NCI-H1930 (cell line): ENCODE results near the gene TCEAL3.
"Not testable (repeated sequence)": the region's sequence is repeated elsewhere in the genome, so short reads cannot be mapped to it uniquely, and the experiment has no call there.

Experiments
- DNase-seq, 2 experiments: peaks; one replicate each; lab custom pipeline; 2025; lab: John Stamatoyannopoulos, UW

The TCEAL3 gene

DNA sequence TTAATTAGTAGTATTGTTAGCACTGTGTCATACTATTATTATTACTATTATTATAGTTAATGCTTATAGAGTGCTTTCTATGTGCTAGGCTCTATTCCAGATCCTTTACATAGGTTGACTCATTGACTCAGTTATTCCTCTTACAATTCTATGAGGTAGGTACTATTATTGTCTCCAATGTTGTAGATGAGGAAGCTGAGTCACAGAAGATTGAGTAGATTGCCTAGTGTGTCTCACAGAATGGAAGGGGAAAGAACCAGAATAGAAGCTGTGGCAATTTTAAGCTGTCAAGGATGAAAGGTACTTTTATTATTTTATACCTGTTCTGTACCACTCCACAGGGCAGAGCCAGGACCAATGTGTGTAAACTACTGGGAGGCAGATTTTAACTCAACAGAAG lies 19.1 kb downstream of the TCEAL3 start:
- DNase-seq: no peak

DNA sequence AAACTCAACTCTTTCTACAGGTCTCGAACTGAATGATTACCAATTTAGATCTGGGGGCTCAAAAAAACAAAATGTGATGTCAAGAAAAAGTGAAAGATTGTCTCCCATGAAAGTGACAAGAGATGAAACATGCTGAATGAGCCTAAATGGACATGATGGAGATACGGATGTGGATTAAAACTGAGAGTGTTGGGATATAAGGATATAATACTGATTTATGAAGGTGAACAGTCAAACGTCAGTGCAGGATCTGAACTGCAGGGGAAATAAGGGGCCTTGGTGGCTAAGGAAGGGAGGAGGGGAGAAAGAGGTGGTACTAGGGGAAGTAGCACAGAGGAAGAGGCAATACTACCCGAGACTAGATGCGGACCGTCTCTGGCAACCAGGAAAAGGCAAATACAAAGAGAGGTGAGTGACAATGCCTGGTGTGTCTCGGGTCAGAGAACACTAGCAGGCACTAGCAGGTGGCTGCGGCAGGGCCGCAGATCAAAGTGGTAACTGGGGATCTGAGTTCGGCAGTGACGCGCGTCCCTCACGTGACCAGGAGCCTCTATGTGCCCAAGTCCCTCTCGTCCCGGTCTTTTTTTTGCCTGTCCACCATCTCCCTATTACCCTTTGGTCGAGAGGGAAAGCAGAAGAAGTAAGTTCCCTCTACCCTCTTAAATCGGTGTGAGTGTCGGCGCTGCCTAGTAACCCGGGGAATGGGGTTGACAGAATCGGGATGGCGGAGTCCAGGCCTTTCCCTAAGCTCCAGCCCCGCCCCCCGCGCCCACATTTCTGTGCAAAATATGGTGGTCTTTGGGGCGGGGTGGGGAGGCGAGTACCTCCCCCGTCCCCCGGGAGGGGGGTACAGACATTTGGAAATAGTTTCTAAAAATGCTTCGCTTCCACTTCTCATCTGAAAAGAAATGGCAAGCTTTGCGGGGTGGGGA lies 20.9 kb downstream of the TCEAL3 start, which contains the start of gene TCEAL1:
TSS of gene TCEAL1 (plus strand) at position 590 of the 932 bp plus-strand sequence. CDS start 942 bp downstream, outside the sequence.
- DNase-seq: peak; percentile 3 to 21

DNA sequence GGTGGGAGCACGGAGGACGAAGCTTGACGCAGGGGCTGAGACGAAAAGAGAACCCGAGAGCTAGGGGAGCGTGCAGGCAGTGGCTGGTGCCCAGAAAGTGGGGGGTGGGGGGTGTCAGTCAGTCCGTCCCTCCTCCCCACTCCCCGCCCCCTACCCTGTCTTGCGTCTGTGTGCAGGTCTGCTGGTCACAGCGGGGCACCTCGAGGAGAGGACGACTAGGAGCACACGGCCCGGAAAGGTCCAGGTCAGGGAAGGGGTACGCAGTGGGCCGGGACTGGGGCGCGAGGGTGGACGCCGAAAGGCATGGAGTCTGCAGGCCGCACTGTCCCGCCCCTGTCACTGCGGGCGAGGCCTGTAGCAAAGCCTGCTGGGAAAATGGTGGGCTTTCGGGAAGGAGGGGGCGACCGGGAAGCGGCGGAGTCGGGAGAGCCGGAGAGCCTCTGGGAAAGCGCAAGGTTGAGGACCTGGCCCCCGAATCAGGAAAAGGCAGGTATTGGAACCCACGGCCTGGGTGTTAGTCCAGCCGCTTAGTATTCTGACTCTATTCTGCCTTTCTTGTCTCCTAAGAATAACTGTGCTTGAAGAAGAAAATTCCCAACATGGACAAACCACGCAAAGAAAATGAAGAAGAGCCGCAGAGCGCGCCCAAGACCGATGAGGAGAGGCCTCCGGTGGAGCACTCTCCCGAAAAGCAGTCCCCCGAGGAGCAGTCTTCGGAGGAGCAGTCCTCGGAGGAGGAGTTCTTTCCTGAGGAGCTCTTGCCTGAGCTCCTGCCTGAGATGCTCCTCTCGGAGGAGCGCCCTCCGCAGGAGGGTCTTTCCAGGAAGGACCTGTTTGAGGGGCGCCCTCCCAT lies 21.8 kb downstream of the TCEAL3 start:
- peak; percentile 45 to 56 for DNase-seq

DNA sequence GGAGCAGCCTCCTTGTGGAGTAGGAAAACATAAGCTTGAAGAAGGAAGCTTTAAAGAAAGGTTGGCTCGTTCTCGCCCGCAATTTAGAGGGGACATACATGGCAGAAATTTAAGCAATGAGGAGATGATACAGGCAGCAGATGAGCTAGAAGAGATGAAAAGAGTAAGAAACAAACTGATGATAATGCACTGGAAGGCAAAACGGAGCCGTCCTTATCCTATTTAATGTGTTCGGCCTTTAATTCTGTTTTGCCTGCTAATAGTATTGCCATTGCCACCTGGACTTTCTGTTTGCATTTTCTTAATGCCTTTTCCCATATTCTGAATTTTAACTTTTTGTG lies 22.4 kb downstream of the TCEAL3 start:
- DNase-seq: no peak

DNA sequence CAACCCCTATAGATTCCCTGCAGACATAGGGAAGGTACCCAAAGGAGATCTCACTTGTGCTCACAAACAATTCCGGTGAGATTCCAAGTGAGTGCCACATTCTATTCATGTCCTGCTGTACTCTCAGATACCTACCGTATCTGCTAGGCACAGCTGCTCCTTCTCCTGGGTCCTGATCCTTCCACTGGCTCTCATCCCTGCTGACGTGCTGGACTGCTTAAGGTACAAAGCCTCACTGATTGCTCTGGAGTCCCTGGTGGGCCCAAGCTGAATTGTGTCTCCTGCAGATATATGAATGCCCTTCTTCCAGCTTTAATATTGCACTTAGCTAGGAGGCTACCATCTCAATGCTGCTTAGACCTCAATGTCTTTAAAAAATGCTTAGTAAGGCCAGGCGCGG lies 23.4 kb downstream of the TCEAL3 start:
- no peak for DNase-seq

DNA sequence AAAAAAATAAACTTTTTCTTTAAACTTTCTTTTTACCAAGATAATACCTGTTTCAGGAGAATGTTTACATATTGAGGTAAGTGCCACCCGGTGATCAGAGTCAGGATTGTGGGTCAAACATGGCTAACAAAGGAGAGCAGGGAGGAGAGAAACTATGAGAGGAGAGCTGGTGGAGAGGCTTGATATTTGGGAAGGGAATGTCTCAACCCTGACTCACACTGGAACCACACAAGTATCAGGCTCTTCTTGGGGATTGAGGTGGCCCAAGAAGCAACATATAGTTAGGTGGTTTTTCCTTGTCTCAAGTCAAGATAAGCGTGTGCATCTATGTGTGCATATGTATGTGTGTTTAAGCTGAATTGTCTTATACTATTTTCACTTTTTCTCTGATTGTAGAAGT lies 27.7 kb downstream of the TCEAL3 start:
- DNase-seq: no peak

DNA sequence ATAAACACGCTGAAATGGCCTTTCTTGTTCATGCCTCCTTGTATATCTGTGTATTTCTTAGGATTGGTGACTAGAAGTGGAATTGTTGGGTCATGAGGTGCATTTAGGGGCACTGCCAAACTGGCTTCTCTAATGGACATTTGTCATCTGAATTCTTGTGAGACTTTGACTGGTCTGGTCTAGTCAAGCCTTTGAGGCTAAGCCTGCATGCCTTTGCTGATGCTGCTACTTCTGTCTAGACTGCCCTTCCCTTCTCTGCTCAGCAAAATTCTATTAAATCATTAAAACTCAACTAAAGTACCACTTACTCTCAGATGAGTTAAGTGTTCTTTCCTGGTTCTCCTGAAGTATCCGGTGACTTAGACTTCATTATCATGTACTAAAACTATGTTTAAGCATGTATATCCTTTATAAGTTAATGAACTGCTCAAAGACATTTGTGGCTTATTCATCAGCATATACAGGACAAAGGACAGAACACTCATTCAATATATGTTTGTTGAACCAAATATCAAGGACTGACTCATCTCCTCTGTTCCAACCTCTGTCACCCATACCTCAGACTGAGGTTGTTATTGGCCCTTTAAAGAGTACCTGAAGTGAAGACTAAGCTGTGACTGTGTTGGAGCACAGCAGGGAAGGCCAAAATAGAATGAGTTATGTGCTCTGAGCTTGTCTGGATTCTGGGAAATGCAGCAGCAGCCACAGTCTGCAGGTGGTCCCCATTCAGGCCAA lies 30.0 kb downstream of the TCEAL3 start:
- no peak for DNase-seq

DNA sequence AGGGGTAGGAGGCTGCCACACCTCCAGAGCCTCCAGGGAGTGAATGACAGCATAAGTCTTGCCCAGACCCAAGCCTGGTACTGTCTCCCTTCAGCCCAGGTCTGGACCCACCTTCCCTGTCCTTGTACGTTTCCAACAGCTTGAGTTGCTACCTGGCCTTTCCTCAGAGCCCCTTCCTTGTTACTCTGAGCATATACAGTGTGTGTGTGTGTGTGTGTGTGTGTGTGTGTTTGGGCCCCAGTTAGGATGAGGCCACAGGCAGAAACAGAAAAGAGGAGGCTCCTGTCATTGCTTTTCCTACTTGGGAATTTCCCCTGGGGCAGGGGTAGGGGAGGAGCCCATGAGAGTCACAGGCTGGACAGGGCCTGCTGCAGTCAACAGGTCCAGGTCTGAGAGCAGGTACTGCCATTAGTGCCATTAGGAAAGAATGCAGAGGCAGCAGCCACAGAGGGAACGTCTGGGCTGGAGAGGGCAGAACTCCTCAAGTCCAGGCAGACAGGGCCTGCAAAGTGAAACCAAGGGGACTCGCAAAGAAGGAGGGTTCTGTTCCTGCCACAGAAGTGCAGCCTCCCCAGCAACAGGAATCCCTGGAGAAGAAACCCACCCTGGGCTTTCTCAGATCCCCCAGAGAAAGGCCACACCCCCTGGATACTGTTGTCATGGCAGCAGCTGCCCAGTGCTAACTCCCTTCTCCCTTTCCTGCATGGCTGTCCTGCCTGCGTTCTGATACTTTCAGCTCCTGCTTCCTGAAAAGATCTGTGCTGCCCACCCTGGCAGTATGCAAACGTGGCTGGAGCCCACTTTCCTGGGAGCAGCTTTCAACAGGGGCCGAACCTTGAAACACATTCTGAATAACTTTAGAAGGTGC lies 30.9 kb downstream of the TCEAL3 start:
- not testable (repeated sequence) for DNase-seq

DNA sequence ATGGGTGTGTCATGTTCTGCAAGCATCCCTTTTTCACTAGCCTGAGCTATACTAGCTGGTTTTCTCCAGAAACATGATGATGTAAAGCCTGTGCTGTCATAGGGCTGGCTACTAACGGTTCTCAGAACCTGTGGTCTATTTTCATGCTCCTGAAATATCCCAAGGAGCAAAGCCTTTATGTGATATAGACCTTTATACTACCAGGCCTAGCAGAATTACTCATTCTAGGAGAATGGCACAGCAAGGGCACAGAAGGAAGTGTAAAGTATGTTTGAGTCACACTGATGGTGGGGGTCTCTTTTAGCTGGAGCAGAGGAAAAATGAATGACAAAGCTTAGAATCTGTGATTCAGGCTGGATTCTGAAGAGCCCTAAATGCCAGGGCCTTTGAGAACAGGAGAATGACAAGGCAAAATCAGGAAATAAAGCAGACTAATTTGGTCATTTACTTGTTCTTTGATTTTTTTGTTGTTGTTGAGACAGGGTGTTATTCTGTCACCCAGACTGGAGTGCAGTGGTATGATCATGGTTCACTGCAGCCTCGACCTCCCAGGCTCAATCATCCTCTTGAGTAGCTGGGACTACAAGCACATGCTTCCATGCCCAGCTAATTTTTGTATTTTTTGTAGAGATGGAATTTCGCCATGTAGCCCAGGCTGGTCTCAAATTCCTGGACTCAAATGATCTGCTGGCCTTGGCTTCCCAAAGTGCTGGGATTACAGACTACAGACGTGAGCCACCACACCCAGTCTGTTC lies 32.8 kb downstream of the TCEAL3 start:
- no peak for DNase-seq

DNA sequence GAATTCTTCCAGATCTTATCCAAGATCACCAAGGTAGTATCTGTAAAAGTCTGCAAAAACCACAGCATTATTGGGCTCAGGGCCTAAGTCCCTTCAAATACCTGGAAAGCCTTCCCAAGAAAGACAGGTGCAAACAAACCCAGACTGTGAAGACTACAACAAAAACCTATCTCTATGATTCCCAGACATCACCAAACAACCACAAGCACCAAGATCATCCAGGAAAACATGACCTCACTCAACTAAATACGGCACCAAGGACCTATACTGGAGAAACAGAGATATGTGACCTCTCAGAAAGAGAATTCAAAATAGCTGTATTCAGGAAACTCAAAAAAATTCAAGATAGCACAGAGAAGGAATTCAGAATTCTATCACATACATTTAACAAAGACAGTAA lies 36.4 kb downstream of the TCEAL3 start:
- DNase-seq: no peak

DNA sequence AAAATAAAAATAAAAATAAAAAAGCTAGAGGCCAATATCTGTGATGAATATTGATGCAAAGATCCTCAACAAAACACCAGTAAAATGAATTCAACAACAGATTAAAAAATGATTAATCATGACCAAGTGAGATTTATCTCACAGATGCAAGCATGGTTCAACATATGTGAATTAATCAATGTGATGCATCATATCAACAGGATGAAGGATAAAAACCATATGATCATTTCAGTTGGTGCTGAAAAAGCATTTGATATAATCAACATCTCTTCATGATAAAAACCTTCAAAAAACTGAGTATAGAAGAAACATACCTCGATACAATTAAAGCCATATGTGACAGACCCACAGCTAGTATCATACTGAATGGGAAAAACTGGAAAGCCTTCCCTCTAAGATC lies 39.9 kb downstream of the TCEAL3 start:
- no peak for DNase-seq

DNA sequence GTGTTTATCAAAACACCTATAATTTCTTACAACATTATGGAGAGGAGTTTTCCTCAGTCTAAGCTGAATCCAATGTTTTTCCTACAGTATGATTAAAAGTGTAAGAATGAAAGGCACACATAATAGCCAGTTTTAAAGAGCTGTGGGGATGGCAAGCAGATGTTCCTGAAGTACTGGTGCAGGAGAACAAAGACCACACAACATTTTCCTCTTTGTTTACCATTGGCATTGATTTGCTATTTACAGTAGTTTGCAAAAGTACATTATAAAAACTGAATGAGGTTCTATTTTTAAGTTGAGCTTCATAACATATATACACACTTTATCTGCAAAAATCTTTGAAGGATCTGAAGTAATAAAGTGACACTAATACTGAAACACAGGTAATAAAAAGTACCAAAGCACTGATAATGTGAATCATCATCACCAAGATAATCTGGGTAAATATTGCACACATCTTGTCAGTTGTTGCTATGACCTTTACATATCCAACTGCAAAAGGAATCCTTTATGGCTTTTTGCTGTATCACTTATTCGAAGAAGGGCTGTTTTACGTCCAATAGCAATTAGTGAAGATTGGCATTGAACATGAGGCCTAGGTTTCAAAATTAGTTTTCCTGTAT lies 43.5 kb downstream of the TCEAL3 start:
- DNase-seq: peak in 1 of 2 experiments; percentile 51

DNA sequence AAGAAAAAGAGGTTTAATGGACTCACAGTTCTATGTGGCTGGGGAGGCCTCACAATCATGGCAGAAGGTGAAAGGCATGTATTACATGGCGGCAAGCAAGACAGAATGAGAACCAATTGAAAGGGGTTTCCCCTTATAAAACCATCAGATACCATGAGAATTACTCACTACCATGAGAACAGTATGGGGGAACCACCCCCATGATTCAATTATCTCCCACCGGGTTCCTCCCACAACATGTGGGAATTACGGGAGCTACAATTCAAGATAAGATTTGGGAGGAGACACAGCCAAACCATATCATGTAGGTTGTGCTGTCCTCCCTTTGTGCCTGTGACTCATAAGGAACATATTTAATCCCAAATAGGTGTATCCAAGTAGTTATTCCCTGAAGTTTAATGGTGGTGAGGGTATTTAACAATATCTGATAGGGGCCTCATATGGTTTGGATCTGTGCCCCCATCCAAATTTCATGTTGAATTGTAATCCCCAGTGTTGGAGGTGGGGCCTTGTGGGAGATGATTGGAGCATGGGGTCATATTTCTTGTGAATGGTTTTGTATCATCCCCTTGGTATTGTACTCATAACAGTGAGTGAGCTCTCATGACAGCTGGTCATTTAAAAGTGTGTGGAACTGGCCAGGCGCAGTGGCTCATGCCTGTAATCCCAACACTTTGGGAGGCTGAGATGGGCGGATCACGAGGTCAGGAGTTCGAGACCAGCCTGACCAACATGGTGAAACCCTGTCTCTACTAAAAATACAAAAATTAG lies 47.7 kb downstream of the TCEAL3 start:
- DNase-seq: not testable (repeated sequence)

DNA sequence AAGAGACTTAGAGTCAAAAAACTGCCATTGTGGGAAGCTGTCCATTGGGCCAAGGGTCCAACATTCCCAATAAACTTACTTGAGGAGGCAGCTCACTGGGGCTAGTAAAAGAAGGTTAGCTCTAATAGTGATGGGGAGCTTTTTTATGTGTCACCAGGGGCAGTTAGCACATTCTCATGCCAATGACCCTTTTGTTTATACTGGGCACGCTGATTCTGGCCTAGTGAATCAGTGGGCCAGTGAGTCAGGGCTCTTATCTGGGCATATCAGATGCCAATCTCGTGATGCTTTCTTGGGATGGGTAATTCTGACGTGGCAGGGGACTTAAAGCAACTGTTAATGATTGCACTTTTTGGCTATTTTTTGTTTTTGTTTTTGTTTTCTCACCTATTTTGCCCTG lies 48.9 kb downstream of the TCEAL3 start:
- DNase-seq: no peak

DNA sequence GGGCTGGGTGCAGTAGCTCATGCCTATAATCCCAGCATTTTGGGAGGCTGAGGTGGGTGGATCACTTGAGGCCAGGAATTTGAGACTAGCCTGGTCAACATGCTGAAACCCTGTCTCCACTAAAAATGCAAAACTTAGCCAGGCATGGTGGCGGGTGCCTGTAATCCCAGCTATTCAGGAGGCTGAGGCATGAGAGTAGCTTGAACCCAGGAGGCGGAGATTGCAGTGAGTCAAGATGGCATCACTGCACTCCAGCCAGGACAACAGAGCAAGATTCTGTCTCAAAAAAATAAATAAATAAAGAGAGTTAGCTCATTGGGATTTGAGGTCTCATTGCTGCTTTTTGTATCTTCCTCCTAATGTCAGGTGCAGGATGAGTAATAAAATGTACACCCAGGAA lies 49.3 kb downstream of the TCEAL3 start:
- not testable (repeated sequence) for DNase-seq

DNA sequence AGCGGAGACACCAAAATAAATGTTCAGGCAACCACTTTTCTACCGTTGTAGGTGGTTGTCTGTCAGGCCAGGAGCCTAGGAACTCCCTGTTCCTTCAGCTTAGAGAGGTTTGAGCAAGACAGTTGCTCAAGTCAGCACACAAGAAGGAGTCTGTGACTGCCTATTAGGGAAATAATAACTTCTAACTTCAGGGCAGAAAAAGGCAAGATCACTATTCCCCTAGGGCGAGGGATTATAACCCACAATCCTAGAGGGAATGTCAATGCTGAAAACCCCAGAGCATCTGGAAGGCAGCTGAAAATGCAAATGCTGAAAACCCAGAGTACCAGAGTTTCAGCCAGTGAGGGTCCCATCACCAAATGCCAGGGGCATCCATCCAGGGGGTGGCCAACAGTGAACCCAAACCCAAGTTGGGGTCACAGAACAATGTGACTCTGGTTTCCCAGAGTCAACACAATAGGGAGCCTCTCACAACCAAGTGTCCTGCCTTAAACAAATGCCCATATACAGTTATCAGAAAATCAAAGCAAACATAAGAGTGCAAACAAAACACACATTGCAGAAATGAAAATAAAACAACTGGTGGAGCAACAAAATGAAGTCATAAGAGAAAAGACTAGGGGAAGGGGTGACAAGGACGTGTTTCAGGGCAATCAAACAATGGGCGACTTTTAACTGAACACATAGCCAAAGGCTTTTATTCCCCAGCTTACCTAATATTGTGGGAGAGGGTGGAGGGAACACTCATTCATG lies 51.1 kb downstream of the TCEAL3 start:
- no peak for DNase-seq

DNA sequence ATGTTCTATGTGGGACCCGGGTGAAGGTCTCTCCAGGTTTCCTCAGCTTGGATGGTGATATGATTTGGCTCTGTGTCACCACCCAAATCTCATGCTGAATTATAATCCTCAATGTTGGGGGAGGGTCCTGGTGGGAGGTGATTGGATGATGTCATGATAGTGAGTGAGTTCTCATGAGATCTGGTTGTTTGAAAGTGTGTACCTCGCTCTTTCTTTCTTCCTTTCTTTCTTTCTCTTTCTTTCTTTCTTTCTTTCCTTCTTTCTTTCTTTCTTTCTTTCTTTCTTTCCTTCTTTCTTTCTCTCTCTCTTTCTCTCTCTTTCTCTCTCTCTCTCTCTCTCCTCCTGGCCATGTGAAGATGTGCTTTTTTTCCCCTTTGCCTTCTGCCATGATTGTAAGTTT lies 51.7 kb downstream of the TCEAL3 start:
- DNase-seq: not testable (repeated sequence)
